HEK293 (cell line): Measurements from ENCODE around the gene ZBTB5.

ENCODE experiments used
- CTCF ChIA-PET: fragments of 350-600 bp; formaldehyde crosslinking; extraction: SDS; loops from one replicate; lab custom pipeline; 2021; ENCODE audit warnings: antibody characterized with exemption; lab: Yijun Ruan, JAX
- POLR2A ChIA-PET: fragments of 300-600 bp; formaldehyde crosslinking; extraction: SDS; loops from one replicate; lab custom pipeline; 2020; ENCODE audit warnings: antibody characterized with exemption, inconsistent platforms; lab: Yijun Ruan, JAX
- H3K27ac ChIP-seq: fragments of 200-500 bp; sonication (Bioruptor generic); 2 replicates; pipeline ENCODE4 v1.5.1; 2014; ENCODE audit warnings: low read depth, low read length, control low read depth, inconsistent platforms; ENCODE audit errors: extremely low read depth
- H3K36me3 ChIP-seq, 2 experiments: fragments of 200-500 bp in 1 of 2; sonication (Bioruptor generic) in 1 of 2; 1 replicate in 1 of 2; 2 replicates in 1 of 2; pipeline ENCODE4 v1.5.1; 2014 to 2017; ENCODE audit warnings: inconsistent platforms in 2 of 2, low read length in 2 of 2; ENCODE audit not compliant: control insufficient read depth in 2 of 2, insufficient read depth in 1 of 2
- H3K4me1 ChIP-seq: fragments of 200-500 bp; sonication (Bioruptor generic); 2 replicates; pipeline ENCODE4 v1.5.1; 2014; ENCODE audit warnings: mild to moderate bottlenecking, low read length, inconsistent platforms; ENCODE audit not compliant: control insufficient read depth, insufficient read depth
- H3K4me3 ChIP-seq: 2 replicates; pipeline ENCODE4 v1.5.1; 2011; ENCODE audit warnings: low read depth, mild to moderate bottlenecking, control low read depth, low read length, moderate library complexity
- H3K9me3 ChIP-seq: fragments of 200-500 bp; sonication (Bioruptor generic); 2 replicates; pipeline ENCODE4 v1.5.1; 2014; ENCODE audit warnings: low read depth, low read length, inconsistent platforms; ENCODE audit not compliant: control insufficient read depth, insufficient read depth
- GLIS2 ChIP-seq: fragments of 450-650 bp; formaldehyde crosslinking; IDR thresholded peaks from 2 replicates; pipeline ENCODE4 v1.5.1; 2016; ENCODE audit warnings: missing biosample characterization, missing genetic modification characterization
- PRDM4 ChIP-seq: fragments of 450-650 bp; formaldehyde crosslinking; IDR thresholded peaks from 2 replicates; pipeline ENCODE4 v1.5.1; 2017; ENCODE audit warnings: missing biosample characterization, missing genetic modification characterization
- SCRT2 ChIP-seq: fragments of 450-650 bp; formaldehyde crosslinking; IDR thresholded peaks from 2 replicates; pipeline ENCODE4 v1.5.1; 2016; ENCODE audit warnings: missing biosample characterization, missing genetic modification characterization
- YY1 ChIP-seq: fragments of 450-650 bp; formaldehyde crosslinking; IDR thresholded peaks from 2 replicates; pipeline ENCODE4 v1.5.1; 2018; ENCODE audit warnings: missing biosample characterization, missing genetic modification characterization
- ZNF10 ChIP-seq: fragments of 450-650 bp; formaldehyde crosslinking; IDR thresholded peaks from 2 replicates; pipeline ENCODE4 v1.5.1; 2017; ENCODE audit warnings: missing biosample characterization, missing genetic modification characterization
- ZNF114 ChIP-seq: fragments of 450-650 bp; formaldehyde crosslinking; IDR thresholded peaks from 2 replicates; pipeline ENCODE4 v1.5.0; 2017; ENCODE audit warnings: missing biosample characterization, missing genetic modification characterization
- ZNF132 ChIP-seq: fragments of 450-650 bp; formaldehyde crosslinking; IDR thresholded peaks from 2 replicates; pipeline ENCODE4 v1.5.1; 2017; ENCODE audit warnings: missing biosample characterization, missing genetic modification characterization, borderline replicate concordance
- ZNF157 ChIP-seq: fragments of 450-650 bp; formaldehyde crosslinking; IDR thresholded peaks from 2 replicates; pipeline ENCODE4 v1.5.1; 2016; ENCODE audit warnings: missing biosample characterization, missing genetic modification characterization
- ZNF169 ChIP-seq: fragments of 450-650 bp; formaldehyde crosslinking; IDR thresholded peaks from 2 replicates; pipeline ENCODE4 v1.5.1; 2016; ENCODE audit warnings: missing biosample characterization, missing genetic modification characterization
- ZNF202 ChIP-seq: fragments of 450-650 bp; formaldehyde crosslinking; IDR thresholded peaks from 2 replicates; pipeline ENCODE4 v1.5.1; 2016; ENCODE audit warnings: missing biosample characterization, missing genetic modification characterization, borderline replicate concordance
- ZNF274 ChIP-seq, 2 experiments: fragments of 200-500 bp in 1 of 2; fragments of 450-650 bp in 1 of 2; sonication (Bioruptor generic) in 1 of 2; formaldehyde crosslinking in 1 of 2; IDR thresholded peaks; 2 replicates each; pipeline versions ENCODE4 v1.5.1 to v1.6.1; 2014 to 2016; ENCODE audit warnings: borderline replicate concordance in 1 of 2, inconsistent platforms in 1 of 2, low read length in 1 of 2, missing biosample characterization in 1 of 2, missing genetic modification characterization in 1 of 2
- ZNF324 ChIP-seq: fragments of 450-650 bp; formaldehyde crosslinking; IDR thresholded peaks from 2 replicates; pipeline ENCODE4 v1.5.1; 2016; ENCODE audit warnings: missing biosample characterization, missing genetic modification characterization
- ZNF501 ChIP-seq: fragments of 450-650 bp; formaldehyde crosslinking; IDR thresholded peaks from 2 replicates; pipeline ENCODE4 v1.5.1; 2016; ENCODE audit warnings: missing biosample characterization, missing genetic modification characterization
- ZNF530 ChIP-seq: fragments of 450-650 bp; formaldehyde crosslinking; IDR thresholded peaks from 2 replicates; pipeline ENCODE4 v1.5.1; 2016; ENCODE audit warnings: low read depth, missing biosample characterization, missing genetic modification characterization
- ZNF670 ChIP-seq: fragments of 450-650 bp; formaldehyde crosslinking; IDR thresholded peaks from 2 replicates; pipeline ENCODE4 v1.5.1; 2016; ENCODE audit warnings: missing biosample characterization, missing genetic modification characterization, low read depth
- ZNF677 ChIP-seq: fragments of 450-650 bp; IDR thresholded peaks from 2 replicates; pipeline ENCODE4 v1.5.0; 2018; ENCODE audit warnings: missing biosample characterization, mild to moderate bottlenecking, missing genetic modification characterization, moderate library complexity
- TF ChIP-seq, protein P1 (sequence below): fragments of 450-650 bp; formaldehyde crosslinking; IDR thresholded peaks from 2 replicates; pipeline ENCODE4 v1.5.1; 2016; ENCODE audit warnings: missing biosample characterization, missing genetic modification characterization, low read depth
- TF ChIP-seq, protein P2 (sequence below): fragments of 450-650 bp; formaldehyde crosslinking; IDR thresholded peaks from 2 replicates; pipeline ENCODE4 v1.5.1; 2016; ENCODE audit warnings: missing biosample characterization, missing genetic modification characterization

Gene ZBTB5

DNA sequence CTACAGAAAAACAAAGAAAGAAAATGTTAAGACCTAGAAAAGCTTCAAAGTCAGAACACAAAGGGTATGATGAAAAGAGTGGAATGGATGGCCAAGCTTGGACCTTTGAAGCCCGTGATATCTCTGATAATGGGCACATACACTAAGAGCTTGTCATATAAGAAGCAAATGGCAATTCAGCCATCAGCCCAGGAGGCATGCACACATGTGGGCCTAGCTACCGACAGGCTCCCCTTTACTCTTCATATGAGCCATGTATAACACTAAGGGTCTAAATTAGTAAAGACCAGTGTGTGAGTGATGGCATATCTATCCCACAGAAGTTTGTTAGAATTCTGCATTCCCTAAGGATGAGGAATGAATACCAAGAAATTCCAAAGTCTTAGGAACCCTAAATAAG lies 22.7 kb downstream of the ZBTB5 start:
- ChIA-PET POLR2A (interaction anchor here (0.7 to 1.8 kb wide), 2 partner anchors 12 to 23 kb away, joined by 6 read pairs; partner anchors contain the start of gene ZBTB5), CTCF (no interaction called here)
- Histone ChIP-seq H3K4me1 (no peaks in the 10 kb centered on the region), H3K36me3 (peaks cover 5 to 54% of the 10 kb centered on the region in 2 experiments; a peak in 2 of 3 replicates), H3K27ac (no peak overlapping the region), H3K9me3 (no peaks in the 10 kb centered on the region), H3K4me3 (no peak overlapping the region)
- no peak for TF ChIP-seq ZNF132 (tag by site-specific recombination)
- no peak for TF ChIP-seq GLIS2 (tag by site-specific recombination)

- Histone ChIP-seq H3K36me3 (peaks cover 5 to 61% of the 10 kb centered on the region in 2 experiments; a peak in 2 of 3 replicates), H3K27ac (no peak overlapping the region), H3K4me3 (no peak overlapping the region)
- POLR2A ChIA-PET: interaction anchor here (1.8 kb wide), 1 partner anchor 24 kb away, joined by 6 read pairs; the partner anchor contains the start of gene ZBTB5
- TF ChIP-seq ZNF169 (no peak), ZNF530 (tag by site-specific recombination) (no peak), SCRT2 (tag by site-specific recombination) (no peak), ZNF677 (no peak), ZNF10 (tag by site-specific recombination) (no peak), ZNF274 (IDR thresholded peaks at IDR 0.05; ENCODE audit: low read length) (no peak), ZNF274 (tag by site-specific recombination; IDR thresholded peaks at IDR 0.05; ENCODE audit: borderline replicate concordance) (no peak), ZNF324 (tag by site-specific recombination) (no peak), ZNF202 (no peak), PRDM4 (tag by site-specific recombination) (no peak), ZNF157 (tag by site-specific recombination) (no peak), ZNF114 (tag by site-specific recombination) (no peak), YY1 (tag by site-specific recombination) (no peak), ZNF501 (tag by site-specific recombination) (no peak), ZNF670 (tag by site-specific recombination) (no peak)
- TF ChIP-seq, protein P1, sequence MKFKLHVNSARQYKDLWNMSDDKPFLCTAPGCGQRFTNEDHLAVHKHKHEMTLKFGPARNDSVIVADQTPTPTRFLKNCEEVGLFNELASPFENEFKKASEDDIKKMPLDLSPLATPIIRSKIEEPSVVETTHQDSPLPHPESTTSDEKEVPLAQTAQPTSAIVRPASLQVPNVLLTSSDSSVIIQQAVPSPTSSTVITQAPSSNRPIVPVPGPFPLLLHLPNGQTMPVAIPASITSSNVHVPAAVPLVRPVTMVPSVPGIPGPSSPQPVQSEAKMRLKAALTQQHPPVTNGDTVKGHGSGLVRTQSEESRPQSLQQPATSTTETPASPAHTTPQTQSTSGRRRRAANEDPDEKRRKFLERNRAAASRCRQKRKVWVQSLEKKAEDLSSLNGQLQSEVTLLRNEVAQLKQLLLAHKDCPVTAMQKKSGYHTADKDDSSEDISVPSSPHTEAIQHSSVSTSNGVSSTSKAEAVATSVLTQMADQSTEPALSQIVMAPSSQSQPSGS: no peak
- TF ChIP-seq, protein P2, sequence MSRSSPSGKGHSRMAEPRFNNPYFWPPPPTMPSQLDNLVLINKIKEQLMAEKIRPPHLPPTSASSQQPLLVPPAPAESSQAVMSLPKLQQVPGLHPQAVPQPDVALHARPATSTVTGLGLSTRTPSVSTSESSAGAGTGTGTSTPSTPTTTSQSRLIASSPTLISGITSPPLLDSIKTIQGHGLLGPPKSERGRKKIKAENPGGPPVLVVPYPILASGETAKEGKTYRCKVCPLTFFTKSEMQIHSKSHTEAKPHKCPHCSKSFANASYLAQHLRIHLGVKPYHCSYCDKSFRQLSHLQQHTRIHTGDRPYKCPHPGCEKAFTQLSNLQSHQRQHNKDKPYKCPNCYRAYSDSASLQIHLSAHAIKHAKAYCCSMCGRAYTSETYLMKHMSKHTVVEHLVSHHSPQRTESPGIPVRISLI (tag by site-specific recombination): no peak
- TF ChIP-seq, all 188 proteins: peak for 0
- CTCF ChIA-PET: no interaction called here
- no peaks in the 10 kb centered on the region for H3K9me3 ChIP-seq
- H3K4me1 ChIP-seq: no peaks in the 10 kb centered on the region
Observed at GRCh38 chr9:37441776-37442370, 23.4 kb downstream of the ZBTB5 start.
